ENCODE data around the gene CRHBP.

DNA sequence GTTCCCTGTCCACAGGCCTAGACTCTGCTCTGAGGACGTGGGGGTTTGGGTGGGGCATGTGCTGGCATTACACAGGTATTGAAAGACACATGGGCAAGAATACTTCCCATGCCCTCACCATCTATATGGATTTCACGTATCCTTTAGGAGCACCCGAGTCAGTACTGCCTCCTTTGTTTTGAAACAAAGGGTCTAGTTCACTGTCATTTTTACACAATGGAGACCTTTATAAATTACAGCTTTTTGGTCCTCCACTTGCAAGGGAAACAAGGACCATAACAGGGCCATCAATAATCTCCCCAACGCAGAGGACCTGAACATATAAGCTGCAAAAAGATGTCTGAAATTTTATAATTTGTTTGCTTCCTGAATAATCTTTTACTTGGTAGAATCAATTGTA lies 24.9 kb upstream of the CRHBP start:
- TF ChIP-seq EP300 (IDR thresholded peaks at IDR 0.05): no peak
- no peak for TF ChIP-seq POLR2AphosphoS5 (IDR thresholded peaks at IDR 0.05)
- TF ChIP-seq, protein P1, sequence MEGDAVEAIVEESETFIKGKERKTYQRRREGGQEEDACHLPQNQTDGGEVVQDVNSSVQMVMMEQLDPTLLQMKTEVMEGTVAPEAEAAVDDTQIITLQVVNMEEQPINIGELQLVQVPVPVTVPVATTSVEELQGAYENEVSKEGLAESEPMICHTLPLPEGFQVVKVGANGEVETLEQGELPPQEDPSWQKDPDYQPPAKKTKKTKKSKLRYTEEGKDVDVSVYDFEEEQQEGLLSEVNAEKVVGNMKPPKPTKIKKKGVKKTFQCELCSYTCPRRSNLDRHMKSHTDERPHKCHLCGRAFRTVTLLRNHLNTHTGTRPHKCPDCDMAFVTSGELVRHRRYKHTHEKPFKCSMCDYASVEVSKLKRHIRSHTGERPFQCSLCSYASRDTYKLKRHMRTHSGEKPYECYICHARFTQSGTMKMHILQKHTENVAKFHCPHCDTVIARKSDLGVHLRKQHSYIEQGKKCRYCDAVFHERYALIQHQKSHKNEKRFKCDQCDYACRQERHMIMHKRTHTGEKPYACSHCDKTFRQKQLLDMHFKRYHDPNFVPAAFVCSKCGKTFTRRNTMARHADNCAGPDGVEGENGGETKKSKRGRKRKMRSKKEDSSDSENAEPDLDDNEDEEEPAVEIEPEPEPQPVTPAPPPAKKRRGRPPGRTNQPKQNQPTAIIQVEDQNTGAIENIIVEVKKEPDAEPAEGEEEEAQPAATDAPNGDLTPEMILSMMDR (IDR thresholded peaks at IDR 0.05): no peak
